ENCODE results near the gene SOWAHA.

DNA sequence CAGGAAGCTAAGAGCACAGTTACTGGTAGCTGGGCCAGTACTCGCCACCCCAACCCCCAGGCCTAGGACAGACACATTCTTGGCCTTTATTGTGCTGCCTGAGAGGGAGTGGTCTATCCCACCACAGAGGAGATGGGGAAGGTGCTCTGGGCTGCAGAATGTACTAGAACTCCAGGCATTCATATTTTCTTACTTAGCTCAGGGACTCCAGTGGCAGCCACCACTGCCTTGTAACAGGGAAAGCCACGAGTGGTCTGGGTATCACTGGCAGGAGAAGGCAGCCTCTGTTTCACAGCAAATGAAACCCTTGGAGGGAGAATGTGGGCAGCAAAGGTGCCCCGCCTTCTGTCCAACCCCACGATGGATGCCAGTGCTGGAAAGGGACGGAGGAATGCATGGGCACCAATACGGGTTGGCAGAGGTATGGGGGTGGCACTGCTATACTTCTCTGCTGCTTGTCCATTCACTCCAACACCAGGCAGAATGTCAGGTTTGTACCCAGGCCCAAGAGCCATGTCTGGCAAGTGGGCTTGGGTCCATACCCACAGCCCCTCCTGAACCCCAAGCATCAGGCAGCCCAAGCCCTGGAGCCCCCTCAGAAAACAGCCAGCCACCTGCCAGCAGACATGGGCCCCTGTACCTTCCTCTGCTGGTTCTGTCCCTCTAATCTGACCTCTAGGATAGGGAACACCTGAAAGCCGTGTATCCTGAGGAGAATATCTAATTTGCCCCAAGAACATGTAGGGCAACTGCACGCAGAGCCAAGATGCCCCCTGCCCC is 40.6 kb upstream of the SOWAHA start:
- TF ChIP-seq, protein P1, sequence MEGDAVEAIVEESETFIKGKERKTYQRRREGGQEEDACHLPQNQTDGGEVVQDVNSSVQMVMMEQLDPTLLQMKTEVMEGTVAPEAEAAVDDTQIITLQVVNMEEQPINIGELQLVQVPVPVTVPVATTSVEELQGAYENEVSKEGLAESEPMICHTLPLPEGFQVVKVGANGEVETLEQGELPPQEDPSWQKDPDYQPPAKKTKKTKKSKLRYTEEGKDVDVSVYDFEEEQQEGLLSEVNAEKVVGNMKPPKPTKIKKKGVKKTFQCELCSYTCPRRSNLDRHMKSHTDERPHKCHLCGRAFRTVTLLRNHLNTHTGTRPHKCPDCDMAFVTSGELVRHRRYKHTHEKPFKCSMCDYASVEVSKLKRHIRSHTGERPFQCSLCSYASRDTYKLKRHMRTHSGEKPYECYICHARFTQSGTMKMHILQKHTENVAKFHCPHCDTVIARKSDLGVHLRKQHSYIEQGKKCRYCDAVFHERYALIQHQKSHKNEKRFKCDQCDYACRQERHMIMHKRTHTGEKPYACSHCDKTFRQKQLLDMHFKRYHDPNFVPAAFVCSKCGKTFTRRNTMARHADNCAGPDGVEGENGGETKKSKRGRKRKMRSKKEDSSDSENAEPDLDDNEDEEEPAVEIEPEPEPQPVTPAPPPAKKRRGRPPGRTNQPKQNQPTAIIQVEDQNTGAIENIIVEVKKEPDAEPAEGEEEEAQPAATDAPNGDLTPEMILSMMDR (IDR thresholded peaks at IDR 0.05; ENCODE audit: control extremely low read depth in 1 of 3, insufficient read depth in 1 of 3, low read depth in 1 of 3, low read length in 3 of 3): no peak
- TF ChIP-seq RFX5 (IDR thresholded peaks at IDR 0.05; ENCODE audit: borderline replicate concordance, low read depth, low read length) (no peak), CEBPB (IDR thresholded peaks at IDR 0.05; ENCODE audit: low read depth, low read length) (no peak), PHF8 (conservative IDR thresholded peaks at IDR 0.05; ENCODE audit: low read depth, low read length) (no peak), POLR2A (IDR thresholded peaks at IDR 0.05; ENCODE audit: control extremely low read depth in 1 of 2, low read depth in 2 of 2, low read length in 2 of 2) (no peak), RNF2 (IDR thresholded peaks at IDR 0.05; ENCODE audit: borderline replicate concordance, low read depth, low read length, missing control alignments, poor library complexity, severe bottlenecking) (no peak), EZH2 (IDR thresholded peaks at IDR 0.05; ENCODE audit: low read depth, low read length, severe bottlenecking) (no peak), BRCA1 (IDR thresholded peaks at IDR 0.05; ENCODE audit: low read depth, low read length) (no peak), EGR1 (IDR thresholded peaks at IDR 0.05; ENCODE audit: borderline replicate concordance, low read depth, low read length) (no peak)
